ENCODE measurements around the gene SPOCK1.

The SPOCK1 gene

GRCh38 chr5:137032929-137033328 lies 466.2 kb downstream of the SPOCK1 start:
- TF ChIP-seq SPI1 (IDR thresholded peaks at IDR 0.05; ENCODE audit: borderline replicate concordance, low read depth) (no peak), GABPA (IDR thresholded peaks at IDR 0.05; ENCODE audit: low read depth) (no peak), CTCF (IDR thresholded peaks at IDR 0.05; ENCODE audit: insufficient read depth, low read length) (no peak)
- Histone ChIP-seq H3K27ac (replicated peaks) (no peak overlapping the region), H3K27me3 (ENCODE audit: insufficient read depth, poor library complexity, severe bottlenecking) (no peaks in the 10 kb centered on the region), H3K4me3 (replicated peaks; ENCODE audit: insufficient read depth, low read length) (no peak overlapping the region)
- no peak for DNase-seq (ENCODE audit: low read depth in 1 of 2, low spot score in 1 of 2)

- DNase-seq (ENCODE audit: low read depth in 1 of 2, low spot score in 1 of 2) = no peak
- Histone ChIP-seq H3K27ac (replicated peaks) (no peak overlapping the region), H3K4me3 (replicated peaks; ENCODE audit: insufficient read depth, low read length) (no peak overlapping the region), H3K27me3 (ENCODE audit: insufficient read depth, poor library complexity, severe bottlenecking) (no peaks in the 10 kb centered on the region)
- TF ChIP-seq CTCF (IDR thresholded peaks at IDR 0.05; ENCODE audit: insufficient read depth, low read length) (no peak), POLR2AphosphoS5 (IDR thresholded peaks at IDR 0.05; ENCODE audit: low read depth) (no peak), REST (IDR thresholded peaks at IDR 0.05; ENCODE audit: insufficient replicate concordance, low read depth) (no peak), GABPA (IDR thresholded peaks at IDR 0.05; ENCODE audit: low read depth) (no peak), SPI1 (IDR thresholded peaks at IDR 0.05; ENCODE audit: borderline replicate concordance, low read depth) (no peak)
Measured at GRCh38 chr5:137027758-137028157, 471.4 kb downstream of the SPOCK1 start.

- no peak overlapping the region for H3K4me3 ChIP-seq (replicated peaks; ENCODE audit: insufficient read depth, low read length)
- no peak for DNase-seq (ENCODE audit: low read depth in 1 of 2, low spot score in 1 of 2)
- TF ChIP-seq POLR2AphosphoS5 (IDR thresholded peaks at IDR 0.05; ENCODE audit: low read depth) (no peak), CTCF (IDR thresholded peaks at IDR 0.05; ENCODE audit: insufficient read depth, low read length) (no peak), SPI1 (IDR thresholded peaks at IDR 0.05; ENCODE audit: borderline replicate concordance, low read depth) (no peak), REST (IDR thresholded peaks at IDR 0.05; ENCODE audit: insufficient replicate concordance, low read depth) (no peak), GABPA (IDR thresholded peaks at IDR 0.05; ENCODE audit: low read depth) (no peak)
- no peak overlapping the region for H3K27ac ChIP-seq (replicated peaks)
- no peaks in the 10 kb centered on the region for H3K27me3 ChIP-seq (ENCODE audit: insufficient read depth, poor library complexity, severe bottlenecking)
Measured at GRCh38 chr5:137026296-137026695, 472.8 kb downstream of the SPOCK1 start.

GRCh38 chr5:137024044-137024443 lies 475.1 kb downstream of the SPOCK1 start:
- TF ChIP-seq POLR2AphosphoS5 (IDR thresholded peaks at IDR 0.05; ENCODE audit: low read depth) (no peak), GABPA (IDR thresholded peaks at IDR 0.05; ENCODE audit: low read depth) (no peak), REST (IDR thresholded peaks at IDR 0.05; ENCODE audit: insufficient replicate concordance, low read depth) (no peak), CTCF (IDR thresholded peaks at IDR 0.05; ENCODE audit: insufficient read depth, low read length) (no peak), SPI1 (IDR thresholded peaks at IDR 0.05; ENCODE audit: borderline replicate concordance, low read depth) (no peak)
- no peak for DNase-seq (ENCODE audit: low read depth in 1 of 2, low spot score in 1 of 2)
- Histone ChIP-seq H3K27ac (replicated peaks) (no peak overlapping the region), H3K4me3 (replicated peaks; ENCODE audit: insufficient read depth, low read length) (no peak overlapping the region), H3K27me3 (ENCODE audit: insufficient read depth, poor library complexity, severe bottlenecking) (no peaks in the 10 kb centered on the region)

Data from HL-60 (cell line).